ENCODE measurements around the gene VWA8. TPM values are rescaled to one million over a fixed set of nuclear protein-coding genes. Genes with fewer than 3 reads are reported as not detected.

Gene VWA8
- total and polyA plus RNA-seq, 2 of the 8 experiments (the other 6 are each of a cell fraction or from before 2014, with no cell fraction given), result 5.9 to 19.6 TPM

DNA sequence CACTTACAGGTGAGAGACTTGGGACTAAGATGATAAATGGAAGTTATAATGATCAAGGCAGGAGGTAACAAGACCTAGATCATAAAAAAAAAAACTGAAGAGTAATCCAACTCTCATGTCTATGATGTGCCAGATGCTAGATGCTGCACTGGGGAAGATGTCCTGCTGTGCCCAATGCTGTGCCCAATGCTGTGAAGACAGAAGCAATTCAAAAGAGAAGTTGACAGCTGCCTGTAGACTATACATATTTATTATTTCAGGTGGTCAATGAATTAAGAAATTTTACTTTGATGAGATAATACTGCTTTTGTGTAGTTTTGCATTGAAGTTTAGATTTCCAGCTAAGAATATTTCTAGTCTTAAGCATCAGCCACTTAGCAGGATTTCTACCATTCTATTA, 21.5 kb downstream of the VWA8 start:
- Histone ChIP-seq H2BK5ac (ENCODE audit: low read depth, low read length) (no peak overlapping the region), H3K27ac (ENCODE audit: low read depth, low read length) (no peak overlapping the region), H2BK12ac (ENCODE audit: low read depth, low read length) (no peak overlapping the region), H3K36me3 (ENCODE audit: control insufficient read depth in 2 of 4, insufficient read depth in 4 of 4, low read length in 3 of 4) (no peaks in the 10 kb centered on the region), H3K79me1 (ENCODE audit: low read depth, low read length) (no peaks in the 10 kb centered on the region), H3K23me2 (ENCODE audit: low read depth, low read length) (no peaks in the 10 kb centered on the region), H3K56ac (replicated peaks; ENCODE audit: insufficient read length, low read depth, low read length) (no peak overlapping the region), H2AK5ac (ENCODE audit: low read depth, low read length) (no peak overlapping the region), H3K18ac (ENCODE audit: extremely low read depth, low read length) (no peak overlapping the region), H3K4me2 (ENCODE audit: insufficient read depth in 1 of 2, low read depth in 2 of 2, low read length in 2 of 2) (no peak overlapping the region), H2AFZ (ENCODE audit: low read length) (no peak overlapping the region), H4K91ac (replicated peaks; ENCODE audit: insufficient read length, low read length) (no peak overlapping the region), H3K9me3 (ENCODE audit: insufficient read depth in 2 of 2, low read depth in 1 of 2, low read length in 1 of 2) (no peaks in the 10 kb centered on the region), H4K20me1 (replicated peaks in 1 of 2; ENCODE audit: control insufficient read depth in 1 of 2, insufficient read depth in 2 of 2, low read length in 2 of 2) (no peaks in the 10 kb centered on the region), H3K79me2 (ENCODE audit: control insufficient read depth in 1 of 2, insufficient read depth in 2 of 2, low read length in 2 of 2) (peaks cover 0 to 12% of the 10 kb centered on the region in 2 experiments; a peak in 2 of 4 replicates), H3K4me1 (replicated peaks in 1 of 4; ENCODE audit: control insufficient read depth in 3 of 4, insufficient read depth in 4 of 4, low read length in 3 of 4) (no peaks in the 10 kb centered on the region), H3K23ac (ENCODE audit: insufficient read length) (no peak overlapping the region), H3K27me3 (replicated peaks in 1 of 4; ENCODE audit: control insufficient read depth in 3 of 4, extremely low read depth in 1 of 4, insufficient read depth in 3 of 4, low read length in 3 of 4) (no peaks in the 10 kb centered on the region), H4K5ac (ENCODE audit: insufficient read length, low read depth, low read length) (no peak overlapping the region), H2BK15ac (ENCODE audit: low read length) (no peak overlapping the region), H3K4ac (replicated peaks; ENCODE audit: insufficient read length, low read depth, low read length) (no peak overlapping the region), H3K9ac (replicated peaks in 1 of 4; ENCODE audit: extremely low read depth in 1 of 4, low read depth in 3 of 4, low read length in 3 of 4) (no peak overlapping the region), H3K14ac (ENCODE audit: insufficient read length) (no peak overlapping the region), H2BK20ac (ENCODE audit: low read length) (no peak overlapping the region), H3K4me3 (ENCODE audit: extremely low read depth in 1 of 4, insufficient read depth in 2 of 4, low read depth in 3 of 4, low read length in 4 of 4) (no peak overlapping the region), H4K8ac (ENCODE audit: extremely low read depth, insufficient read depth, low read length) (no peak overlapping the region), H2BK120ac (replicated peaks; ENCODE audit: low read depth, low read length) (no peak overlapping the region)
- POLR2A ChIA-PET (ENCODE audit: partially characterized antibody), result no interaction called here
- no peak for FAIRE-seq
- TF ChIP-seq GABPA (IDR thresholded peaks at IDR 0.05; ENCODE audit: borderline replicate concordance, insufficient read depth, low read length), result no peak
- no peak for TF ChIP-seq MAFK (IDR thresholded peaks at IDR 0.05; ENCODE audit: low read depth, low read length)
- TF ChIP-seq KDM5A (IDR thresholded peaks at IDR 0.05; ENCODE audit: low read length), result no peak
- TF ChIP-seq SIRT6 (IDR thresholded peaks at IDR 0.05; ENCODE audit: low read length), result no peak
- no peak for TF ChIP-seq CBX8 (IDR thresholded peaks at IDR 0.05; ENCODE audit: borderline replicate concordance, low read depth, low read length)
- TF ChIP-seq PHF8 (conservative IDR thresholded peaks at IDR 0.05; ENCODE audit: low read depth, low read length), result no peak
- no peak for TF ChIP-seq ZNF274 (IDR thresholded peaks at IDR 0.05; ENCODE audit: borderline replicate concordance, extremely low read depth, low read length)
- TF ChIP-seq BRCA1 (IDR thresholded peaks at IDR 0.05; ENCODE audit: low read depth, low read length), result no peak
- CTCF ChIA-PET (ENCODE audit: partially characterized antibody), result no interaction called here
- DNase-seq (ENCODE audit: low read depth in 1 of 2, low spot score in 2 of 2), result no peak
